ENCODE data around the gene SLC9A5. TPM values are rescaled to one million over a fixed set of nuclear protein-coding genes. Genes with fewer than 3 reads are reported as not detected.
A peak's percentile ranks its signal among the peaks of the same experiment; 100 is the strongest.

Gene SLC9A5
- total and polyA plus RNA-seq, 2 experiments from 2014 or later = 4.5 to 5.4 TPM

- H3K4me1 ChIP-seq (ENCODE audit: insufficient read depth) = peaks cover 23% of the 10 kb centered on the region
- ATAC-seq (peak; percentile 47), DNase-seq (ENCODE audit: low spot score) (peak; percentile 98)
- H3K9me2 ChIP-seq (ENCODE audit: insufficient read depth) = no peaks in the 10 kb centered on the region
- Mint-ChIP-seq H3K9me3 (no peaks in the 10 kb centered on the region; the same call in 2 of the 3 replicates), H3K36me3 (ENCODE audit: low read depth) (peaks cover 5% of the 10 kb centered on the region; the same call in 2 of the 3 replicates), H3K27me3 (ENCODE audit: insufficient read depth, low read depth, poor library complexity) (peaks cover 31% of the 10 kb centered on the region), H3K4me1 (peaks cover 42% of the 10 kb centered on the region), H3K4me3 (peak within 1 kb of the TSS; percentile 90), H3K27ac (peak within 1 kb of the TSS; percentile 97)
- H3K27me3 ChIP-seq (ENCODE audit: insufficient read depth) = peaks cover 34% of the 10 kb centered on the region
- peak within 1 kb of the TSS; percentile 94 for H3K27ac ChIP-seq (ENCODE audit: low read depth)
- peaks cover 30% of the 10 kb centered on the region for H3K79me2 ChIP-seq (replicated peaks; ENCODE audit: insufficient read depth)
- peak within 1 kb of the TSS; percentile 97 for H2AFZ ChIP-seq
- H3F3A ChIP-seq (replicated peaks; ENCODE audit: low read depth) = peaks cover 18% of the 10 kb centered on the region
- H3K36me3 ChIP-seq (ENCODE audit: insufficient read depth) = no peaks in the 10 kb centered on the region; the same call in 1 of the 2 replicates
- H3K4me3 ChIP-seq = peak within 1 kb of the TSS; percentile 89
- H3K4me2 ChIP-seq = peak within 1 kb of the TSS; percentile 94
- TF ChIP-seq, protein P1, sequence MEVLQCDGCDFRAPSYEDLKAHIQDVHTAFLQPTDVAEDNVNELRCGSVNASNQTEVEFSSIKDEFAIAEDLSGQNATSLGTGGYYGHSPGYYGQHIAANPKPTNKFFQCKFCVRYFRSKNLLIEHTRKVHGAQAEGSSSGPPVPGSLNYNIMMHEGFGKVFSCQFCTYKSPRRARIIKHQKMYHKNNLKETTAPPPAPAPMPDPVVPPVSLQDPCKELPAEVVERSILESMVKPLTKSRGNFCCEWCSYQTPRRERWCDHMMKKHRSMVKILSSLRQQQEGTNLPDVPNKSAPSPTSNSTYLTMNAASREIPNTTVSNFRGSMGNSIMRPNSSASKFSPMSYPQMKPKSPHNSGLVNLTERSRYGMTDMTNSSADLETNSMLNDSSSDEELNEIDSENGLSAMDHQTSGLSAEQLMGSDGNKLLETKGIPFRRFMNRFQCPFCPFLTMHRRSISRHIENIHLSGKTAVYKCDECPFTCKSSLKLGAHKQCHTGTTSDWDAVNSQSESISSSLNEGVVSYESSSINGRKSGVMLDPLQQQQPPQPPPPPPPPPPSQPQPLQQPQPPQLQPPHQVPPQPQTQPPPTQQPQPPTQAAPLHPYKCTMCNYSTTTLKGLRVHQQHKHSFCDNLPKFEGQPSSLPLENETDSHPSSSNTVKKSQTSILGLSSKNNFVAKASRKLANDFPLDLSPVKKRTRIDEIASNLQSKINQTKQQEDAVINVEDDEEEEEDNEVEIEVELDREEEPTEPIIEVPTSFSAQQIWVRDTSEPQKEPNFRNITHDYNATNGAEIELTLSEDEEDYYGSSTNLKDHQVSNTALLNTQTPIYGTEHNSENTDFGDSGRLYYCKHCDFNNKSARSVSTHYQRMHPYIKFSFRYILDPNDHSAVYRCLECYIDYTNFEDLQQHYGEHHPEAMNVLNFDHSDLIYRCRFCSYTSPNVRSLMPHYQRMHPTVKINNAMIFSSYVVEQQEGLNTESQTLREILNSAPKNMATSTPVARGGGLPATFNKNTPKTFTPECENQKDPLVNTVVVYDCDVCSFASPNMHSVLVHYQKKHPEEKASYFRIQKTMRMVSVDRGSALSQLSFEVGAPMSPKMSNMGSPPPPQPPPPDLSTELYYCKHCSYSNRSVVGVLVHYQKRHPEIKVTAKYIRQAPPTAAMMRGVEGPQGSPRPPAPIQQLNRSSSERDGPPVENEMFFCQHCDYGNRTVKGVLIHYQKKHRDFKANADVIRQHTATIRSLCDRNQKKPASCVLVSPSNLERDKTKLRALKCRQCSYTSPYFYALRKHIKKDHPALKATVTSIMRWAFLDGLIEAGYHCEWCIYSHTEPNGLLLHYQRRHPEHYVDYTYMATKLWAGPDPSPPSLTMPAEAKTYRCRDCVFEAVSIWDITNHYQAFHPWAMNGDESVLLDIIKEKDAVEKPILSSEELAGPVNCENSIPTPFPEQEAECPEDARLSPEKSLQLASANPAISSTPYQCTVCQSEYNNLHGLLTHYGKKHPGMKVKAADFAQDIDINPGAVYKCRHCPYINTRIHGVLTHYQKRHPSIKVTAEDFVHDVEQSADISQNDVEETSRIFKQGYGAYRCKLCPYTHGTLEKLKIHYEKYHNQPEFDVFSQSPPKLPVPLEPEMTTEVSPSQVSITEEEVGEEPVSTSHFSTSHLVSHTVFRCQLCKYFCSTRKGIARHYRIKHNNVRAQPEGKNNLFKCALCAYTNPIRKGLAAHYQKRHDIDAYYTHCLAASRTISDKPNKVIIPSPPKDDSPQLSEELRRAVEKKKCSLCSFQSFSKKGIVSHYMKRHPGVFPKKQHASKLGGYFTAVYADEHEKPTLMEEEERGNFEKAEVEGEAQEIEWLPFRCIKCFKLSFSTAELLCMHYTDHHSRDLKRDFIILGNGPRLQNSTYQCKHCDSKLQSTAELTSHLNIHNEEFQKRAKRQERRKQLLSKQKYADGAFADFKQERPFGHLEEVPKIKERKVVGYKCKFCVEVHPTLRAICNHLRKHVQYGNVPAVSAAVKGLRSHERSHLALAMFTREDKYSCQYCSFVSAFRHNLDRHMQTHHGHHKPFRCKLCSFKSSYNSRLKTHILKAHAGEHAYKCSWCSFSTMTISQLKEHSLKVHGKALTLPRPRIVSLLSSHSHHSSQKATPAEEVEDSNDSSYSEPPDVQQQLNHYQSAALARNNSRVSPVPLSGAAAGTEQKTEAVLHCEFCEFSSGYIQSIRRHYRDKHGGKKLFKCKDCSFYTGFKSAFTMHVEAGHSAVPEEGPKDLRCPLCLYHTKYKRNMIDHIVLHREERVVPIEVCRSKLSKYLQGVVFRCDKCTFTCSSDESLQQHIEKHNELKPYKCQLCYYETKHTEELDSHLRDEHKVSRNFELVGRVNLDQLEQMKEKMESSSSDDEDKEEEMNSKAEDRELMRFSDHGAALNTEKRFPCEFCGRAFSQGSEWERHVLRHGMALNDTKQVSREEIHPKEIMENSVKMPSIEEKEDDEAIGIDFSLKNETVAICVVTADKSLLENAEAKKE (CRISPR knock-in tag; IDR thresholded peaks at IDR 0.05) = no peak
- TF ChIP-seq EZH2phosphoT487 (IDR thresholded peaks at IDR 0.05; ENCODE audit: unreplicated experiment) (no peak), POLR2AphosphoS5 (IDR thresholded peaks at IDR 0.05; ENCODE audit: low read depth) (peak; percentile 80), REST (IDR thresholded peaks at IDR 0.05; ENCODE audit: unreplicated experiment) (no peak), STAT1 (IDR thresholded peaks at IDR 0.05; ENCODE audit: unreplicated experiment) (no peak), EZH2 (IDR thresholded peaks at IDR 0.05; ENCODE audit: low read depth, unreplicated experiment) (no peak)
- H4K20me1 ChIP-seq (replicated peaks; ENCODE audit: insufficient read depth) = no peaks in the 10 kb centered on the region; the same call in 1 of the 2 replicates
Measured at GRCh38 chr16:67247192-67248072, 1.3 kb upstream of the SLC9A5 start, which contains the start of gene FHOD1. FHOD1 (minus strand) TSS chr16:67247481; CDS start chr16:67247410, 71 bp downstream.
